HCT116 (cell line): Measurements from ENCODE around the gene OR56A4.

Source experiments
- EZH2 ChIP-seq: fragments of 200-600 bp; sonication (generic); IDR thresholded peaks from 2 replicates; pipeline ENCODE4 v1.6.1; 2017; ENCODE audit warnings: antibody characterized with exemption, mixed run types
- POLR2A ChIP-seq: IDR thresholded peaks from 2 replicates; pipeline ENCODE4 v1.7.0; 2011; ENCODE audit warnings: borderline replicate concordance; ENCODE audit not compliant: insufficient read depth, insufficient read length; ENCODE audit errors: extremely low read depth
- POLR2AphosphoS5 ChIP-seq: IDR thresholded peaks from 2 replicates; pipeline ENCODE4 v1.6.1; 2011; ENCODE audit warnings: mild to moderate bottlenecking, low read depth, low read length, moderate library complexity
- RAD21 ChIP-seq: IDR thresholded peaks from 2 replicates; pipeline ENCODE4 v1.6.1; 2012; ENCODE audit warnings: low read depth, mild to moderate bottlenecking
- SRF ChIP-seq: IDR thresholded peaks from 2 replicates; pipeline ENCODE4 v1.6.1; 2012; ENCODE audit warnings: low read depth
- YY1 ChIP-seq: IDR thresholded peaks from 2 replicates; pipeline ENCODE4 v1.6.1; 2011; ENCODE audit warnings: low read length, low read depth, moderate library complexity, mild to moderate bottlenecking; ENCODE audit not compliant: insufficient replicate concordance; ENCODE audit errors: extremely low read depth
- ZNF274 ChIP-seq: fragments of 200-500 bp; sonication (Bioruptor generic); IDR thresholded peaks from 2 replicates; pipeline ENCODE4 v1.6.1; 2014; ENCODE audit warnings: mild to moderate bottlenecking, low read depth, low read length, inconsistent platforms
- TF ChIP-seq, protein P1 (sequence below), 3 experiments: fragments of 200-600 bp in 1 of 3; sonication (generic) in 1 of 3; IDR thresholded peaks in 2 of 3; conservative IDR thresholded peaks in 1 of 3; 2 replicates each; pipeline ENCODE4 v1.5.1; 2012 to 2017; ENCODE audit warnings: low read depth in 2 of 3, low read length in 2 of 3, antibody characterized with exemption in 1 of 3, borderline replicate concordance in 1 of 3, control low read depth in 1 of 3, mild to moderate bottlenecking in 1 of 3, mixed read lengths in 1 of 3, mixed run types in 1 of 3, moderate library complexity in 1 of 3; ENCODE audit not compliant: insufficient read depth in 1 of 3
- TF ChIP-seq, protein P2 (sequence below): IDR thresholded peaks from 2 replicates; pipeline ENCODE4 v1.6.1; 2012; ENCODE audit warnings: low read depth
- TF ChIP-seq, protein P3 (sequence below): IDR thresholded peaks from 2 replicates; pipeline ENCODE4 v1.6.1; 2012
- TF ChIP-seq, protein P4 (sequence below): IDR thresholded peaks from 2 replicates; pipeline ENCODE4 v1.6.1; 2012

DNA sequence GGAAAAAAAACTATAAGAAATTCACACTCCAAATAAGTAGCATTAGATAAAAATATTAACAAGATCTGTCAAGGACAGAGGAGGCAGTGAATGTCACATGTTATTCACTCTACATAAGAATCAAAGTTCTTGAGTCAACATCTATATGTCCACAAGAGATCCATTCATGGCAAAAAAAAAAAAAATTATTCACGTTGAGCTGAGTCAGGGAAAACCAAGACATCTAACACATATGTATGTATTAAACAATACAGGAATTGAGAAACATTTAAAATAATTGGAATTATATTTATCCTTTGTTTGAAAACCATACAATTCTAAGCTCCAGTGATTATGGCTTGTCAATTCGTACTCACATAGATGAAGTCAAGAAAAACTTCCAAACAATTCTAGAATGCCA, 39.8 kb downstream of the OR56A4 start:
- no peak for TF ChIP-seq POLR2AphosphoS5
- TF ChIP-seq POLR2A, result no peak
- no peak for TF ChIP-seq RAD21
- TF ChIP-seq, protein P1, sequence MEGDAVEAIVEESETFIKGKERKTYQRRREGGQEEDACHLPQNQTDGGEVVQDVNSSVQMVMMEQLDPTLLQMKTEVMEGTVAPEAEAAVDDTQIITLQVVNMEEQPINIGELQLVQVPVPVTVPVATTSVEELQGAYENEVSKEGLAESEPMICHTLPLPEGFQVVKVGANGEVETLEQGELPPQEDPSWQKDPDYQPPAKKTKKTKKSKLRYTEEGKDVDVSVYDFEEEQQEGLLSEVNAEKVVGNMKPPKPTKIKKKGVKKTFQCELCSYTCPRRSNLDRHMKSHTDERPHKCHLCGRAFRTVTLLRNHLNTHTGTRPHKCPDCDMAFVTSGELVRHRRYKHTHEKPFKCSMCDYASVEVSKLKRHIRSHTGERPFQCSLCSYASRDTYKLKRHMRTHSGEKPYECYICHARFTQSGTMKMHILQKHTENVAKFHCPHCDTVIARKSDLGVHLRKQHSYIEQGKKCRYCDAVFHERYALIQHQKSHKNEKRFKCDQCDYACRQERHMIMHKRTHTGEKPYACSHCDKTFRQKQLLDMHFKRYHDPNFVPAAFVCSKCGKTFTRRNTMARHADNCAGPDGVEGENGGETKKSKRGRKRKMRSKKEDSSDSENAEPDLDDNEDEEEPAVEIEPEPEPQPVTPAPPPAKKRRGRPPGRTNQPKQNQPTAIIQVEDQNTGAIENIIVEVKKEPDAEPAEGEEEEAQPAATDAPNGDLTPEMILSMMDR (IDR thresholded peaks at IDR 0.05 in 2 of 3, conservative IDR thresholded peaks at IDR 0.05 in 1 of 3; ENCODE audit: borderline replicate concordance in 1 of 3, insufficient read depth in 1 of 3, low read depth in 2 of 3, low read length in 2 of 3), result no peak
- TF ChIP-seq, protein P2, sequence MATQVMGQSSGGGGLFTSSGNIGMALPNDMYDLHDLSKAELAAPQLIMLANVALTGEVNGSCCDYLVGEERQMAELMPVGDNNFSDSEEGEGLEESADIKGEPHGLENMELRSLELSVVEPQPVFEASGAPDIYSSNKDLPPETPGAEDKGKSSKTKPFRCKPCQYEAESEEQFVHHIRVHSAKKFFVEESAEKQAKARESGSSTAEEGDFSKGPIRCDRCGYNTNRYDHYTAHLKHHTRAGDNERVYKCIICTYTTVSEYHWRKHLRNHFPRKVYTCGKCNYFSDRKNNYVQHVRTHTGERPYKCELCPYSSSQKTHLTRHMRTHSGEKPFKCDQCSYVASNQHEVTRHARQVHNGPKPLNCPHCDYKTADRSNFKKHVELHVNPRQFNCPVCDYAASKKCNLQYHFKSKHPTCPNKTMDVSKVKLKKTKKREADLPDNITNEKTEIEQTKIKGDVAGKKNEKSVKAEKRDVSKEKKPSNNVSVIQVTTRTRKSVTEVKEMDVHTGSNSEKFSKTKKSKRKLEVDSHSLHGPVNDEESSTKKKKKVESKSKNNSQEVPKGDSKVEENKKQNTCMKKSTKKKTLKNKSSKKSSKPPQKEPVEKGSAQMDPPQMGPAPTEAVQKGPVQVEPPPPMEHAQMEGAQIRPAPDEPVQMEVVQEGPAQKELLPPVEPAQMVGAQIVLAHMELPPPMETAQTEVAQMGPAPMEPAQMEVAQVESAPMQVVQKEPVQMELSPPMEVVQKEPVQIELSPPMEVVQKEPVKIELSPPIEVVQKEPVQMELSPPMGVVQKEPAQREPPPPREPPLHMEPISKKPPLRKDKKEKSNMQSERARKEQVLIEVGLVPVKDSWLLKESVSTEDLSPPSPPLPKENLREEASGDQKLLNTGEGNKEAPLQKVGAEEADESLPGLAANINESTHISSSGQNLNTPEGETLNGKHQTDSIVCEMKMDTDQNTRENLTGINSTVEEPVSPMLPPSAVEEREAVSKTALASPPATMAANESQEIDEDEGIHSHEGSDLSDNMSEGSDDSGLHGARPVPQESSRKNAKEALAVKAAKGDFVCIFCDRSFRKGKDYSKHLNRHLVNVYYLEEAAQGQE, result no peak
- TF ChIP-seq ZNF274, result no peak
- TF ChIP-seq YY1, result no peak
- TF ChIP-seq, protein P3, sequence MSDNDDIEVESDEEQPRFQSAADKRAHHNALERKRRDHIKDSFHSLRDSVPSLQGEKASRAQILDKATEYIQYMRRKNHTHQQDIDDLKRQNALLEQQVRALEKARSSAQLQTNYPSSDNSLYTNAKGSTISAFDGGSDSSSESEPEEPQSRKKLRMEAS, result no peak
- no peak for TF ChIP-seq EZH2
- no peak for TF ChIP-seq SRF
- TF ChIP-seq, protein P4, sequence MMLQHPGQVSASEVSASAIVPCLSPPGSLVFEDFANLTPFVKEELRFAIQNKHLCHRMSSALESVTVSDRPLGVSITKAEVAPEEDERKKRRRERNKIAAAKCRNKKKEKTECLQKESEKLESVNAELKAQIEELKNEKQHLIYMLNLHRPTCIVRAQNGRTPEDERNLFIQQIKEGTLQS, result no peak
